Upper lobe of right lung (tissue), 1 donor: ENCODE data around the gene ASCC1. TPM values are rescaled to one million over a fixed set of nuclear protein-coding genes. Genes with fewer than 3 reads are reported as not detected.

Experiments used
- ATAC-seq: fragments of 200-7000 bp; cut with Tn5 transposase; one replicate; pipeline ENCODE4 v1.9.1; 2020; ENCODE audit warnings: mild to moderate bottlenecking, moderate library complexity
- DNase-seq: peaks from one replicate; pipeline ENCODE4 v3.0.0-alpha.2; 2020
- H3K27ac ChIP-seq: fragments of 200-600 bp; one replicate; pipeline ENCODE4 v1.8.0; 2022
- H3K27me3 ChIP-seq: fragments of 200-600 bp; one replicate; pipeline ENCODE4 v1.8.0; 2022; ENCODE audit warnings: mild to moderate bottlenecking
- H3K36me3 ChIP-seq: fragments of 200-600 bp; one replicate; pipeline ENCODE4 v1.8.0; 2022
- H3K4me1 ChIP-seq: fragments of 200-600 bp; one replicate; pipeline ENCODE4 v1.8.0; 2022
- H3K4me3 ChIP-seq: fragments of 200-600 bp; one replicate; pipeline ENCODE4 v1.8.0; 2022; ENCODE audit warnings: mild to moderate bottlenecking
- H3K9me3 ChIP-seq: fragments of 200-600 bp; one replicate; pipeline ENCODE4 v1.8.0; 2022
- CTCF ChIP-seq: fragments of 200-600 bp; IDR thresholded peaks from one replicate; pipeline ENCODE4 v1.8.0; 2022; ENCODE audit warnings: antibody characterized with exemption
- intact Hi-C: fragments of 100-400 bp; cut with DNase I; formaldehyde crosslinking; loops from one replicate; pipeline ENCODE4 v1.11.0; 2022
- total RNA-seq: library from RNA; stranded (reverse); fragmentation: NEBNext Ultra II Directional; extraction: Animal tissue kit (Norgen Biotek cat#: 25700); gene quantifications from one replicate; pipeline ENCODE4 v1.2.1, GENCODE V29; 2021
- donor health status: DM: no; HTN: yes; CAD: no; lungs with severe emphysema.

Gene ASCC1
- total RNA-seq, 1 donor from 2014 or later: 27.4 TPM

- H3K27me3 ChIP-seq: no peaks in the 10 kb centered on the region
- ATAC-seq (peak; percentile 48), DNase-seq (no peak)
- peak overlapping the region; percentile 95 for H3K27ac ChIP-seq
- intact Hi-C loops: no loop called here
- no peaks in the 10 kb centered on the region for H3K9me3 ChIP-seq
- H3K4me1 ChIP-seq: peaks cover 70% of the 10 kb centered on the region
- H3K4me3 ChIP-seq: no peak overlapping the region
- peak; percentile 41 for TF ChIP-seq CTCF
- no peaks in the 10 kb centered on the region for H3K36me3 ChIP-seq
Observed at GRCh38 chr10:72243822-72244437, 27.9 kb upstream of the ASCC1 start.

- H3K4me3 ChIP-seq: no peak overlapping the region
- ATAC-seq (peak; percentile 81), DNase-seq (peak; percentile 71)
- TF ChIP-seq CTCF: no peak
- peaks cover 57% of the 10 kb centered on the region for H3K4me1 ChIP-seq
- intact Hi-C loops: no loop called here
- no peaks in the 10 kb centered on the region for H3K36me3 ChIP-seq
- no peaks in the 10 kb centered on the region for H3K9me3 ChIP-seq
- no peaks in the 10 kb centered on the region for H3K27me3 ChIP-seq
- H3K27ac ChIP-seq: peak overlapping the region; percentile 95
Observed at GRCh38 chr10:72242675-72243074, 26.6 kb upstream of the ASCC1 start.

DNA sequence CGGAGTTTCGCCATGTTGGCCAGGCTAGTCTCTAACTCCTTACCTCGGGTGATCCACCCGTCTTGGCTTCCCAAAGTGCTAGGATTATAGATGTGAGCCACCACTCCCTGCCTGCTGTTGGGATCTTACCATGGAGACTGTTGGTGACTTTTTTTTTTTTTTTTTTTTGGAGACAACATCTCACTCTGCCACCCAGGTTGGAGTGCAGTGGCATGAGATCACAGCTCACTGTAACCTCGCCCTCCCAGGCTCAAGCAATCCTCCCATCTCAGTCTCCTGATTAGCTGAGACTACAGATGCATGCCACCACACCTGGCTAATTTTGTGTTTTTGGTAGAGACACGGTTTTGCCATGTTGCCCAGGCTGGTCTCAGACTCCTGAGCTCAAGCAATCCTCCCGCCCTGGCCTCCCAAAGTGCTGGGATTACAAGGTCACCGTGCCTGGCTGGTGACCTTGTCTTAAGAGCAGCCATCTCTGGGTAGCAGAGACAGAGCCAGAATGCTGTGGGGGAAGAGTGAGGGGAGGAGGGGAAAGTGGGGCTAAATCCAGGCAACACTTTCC is 25.7 kb upstream of the ASCC1 start:
- DNase-seq: no peak
- Histone ChIP-seq H3K9me3 (no peaks in the 10 kb centered on the region), H3K27me3 (no peaks in the 10 kb centered on the region), H3K4me3 (no peak overlapping the region), H3K36me3 (peaks cover 7% of the 10 kb centered on the region), H3K4me1 (peaks cover 48% of the 10 kb centered on the region), H3K27ac (peak overlapping the region; percentile 95)
- intact Hi-C loops: no loop called here
- no peak for ATAC-seq
- no peak for TF ChIP-seq CTCF

DNA sequence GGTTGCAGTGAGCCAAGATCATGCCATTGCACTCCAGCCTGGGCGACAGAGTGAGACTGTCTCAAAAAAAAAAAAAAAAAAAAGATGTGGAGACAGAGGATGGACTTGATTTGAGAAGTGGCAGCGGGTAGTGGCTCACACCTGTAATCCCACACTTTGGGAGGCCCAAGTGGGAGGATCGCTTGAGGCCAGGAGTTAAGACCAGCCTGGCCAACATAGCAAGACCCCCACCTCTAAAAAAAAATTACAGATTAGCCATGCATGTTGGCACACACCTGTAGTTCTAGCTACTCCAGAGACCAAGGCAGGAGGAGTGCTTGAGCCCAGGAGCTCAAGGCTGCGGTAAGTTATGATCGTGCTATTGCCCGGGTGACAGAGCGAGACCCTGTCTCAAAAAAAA is 24.3 kb upstream of the ASCC1 start:
- no peak overlapping the region for H3K27ac ChIP-seq
- peak; percentile 12 for DNase-seq
- H3K4me1 ChIP-seq: peaks cover 34% of the 10 kb centered on the region
- ATAC-seq: no peak
- intact Hi-C loops: no loop called here
- H3K9me3 ChIP-seq: no peaks in the 10 kb centered on the region
- H3K36me3 ChIP-seq: peaks cover 17% of the 10 kb centered on the region
- H3K4me3 ChIP-seq: no peak overlapping the region
- H3K27me3 ChIP-seq: no peaks in the 10 kb centered on the region
- no peak for TF ChIP-seq CTCF

DNA sequence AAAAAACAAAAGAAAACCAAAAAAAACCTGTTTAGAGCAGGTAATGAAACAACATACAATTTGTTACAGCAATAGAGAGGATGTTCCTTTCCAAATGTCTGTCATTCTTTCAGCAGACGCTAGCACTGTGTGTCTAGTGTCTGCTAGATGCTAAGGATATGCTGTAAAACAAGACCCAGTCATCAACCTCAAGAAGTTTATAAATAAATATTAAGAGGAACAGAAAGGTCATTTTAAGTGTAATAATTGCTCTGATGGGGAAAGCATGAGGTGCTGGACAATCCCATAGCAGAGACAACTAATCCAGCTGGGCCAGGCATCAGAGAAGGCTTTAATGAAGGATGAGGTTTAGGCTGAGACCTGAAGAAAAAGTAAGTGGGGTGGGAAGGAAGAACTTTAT is 23.3 kb upstream of the ASCC1 start:
- no peak for ATAC-seq
- no peaks in the 10 kb centered on the region for H3K27me3 ChIP-seq
- H3K27ac ChIP-seq: no peak overlapping the region

More for the DNA sequence above, 23.3 kb upstream of the ASCC1 start:
- H3K36me3 ChIP-seq: peaks cover 27% of the 10 kb centered on the region
- intact Hi-C loops: no loop called here
- peaks cover 25% of the 10 kb centered on the region for H3K4me1 ChIP-seq
- no peak for TF ChIP-seq CTCF
- DNase-seq: no peak
- H3K9me3 ChIP-seq: no peaks in the 10 kb centered on the region
- no peak overlapping the region for H3K4me3 ChIP-seq
